Embryonic facial prominence (tissue), 1 donor: Measurements from ENCODE around the gene ALDH3B1.

Experiments used
- DNase-seq: peaks from one replicate; pipeline ENCODE4 v3.0.0-alpha.2; 2016; ENCODE audit errors: extremely low spot score

Gene ALDH3B1

GRCh38 chr11:68067991-68068390, 57.9 kb downstream of the ALDH3B1 start:
- no peak for DNase-seq

GRCh38 chr11:68071281-68072048, 61.3 kb downstream of the ALDH3B1 start:
- DNase-seq, result no peak

GRCh38 chr11:68074584-68075352, 64.6 kb downstream of the ALDH3B1 start:
- DNase-seq, result no peak

DNA sequence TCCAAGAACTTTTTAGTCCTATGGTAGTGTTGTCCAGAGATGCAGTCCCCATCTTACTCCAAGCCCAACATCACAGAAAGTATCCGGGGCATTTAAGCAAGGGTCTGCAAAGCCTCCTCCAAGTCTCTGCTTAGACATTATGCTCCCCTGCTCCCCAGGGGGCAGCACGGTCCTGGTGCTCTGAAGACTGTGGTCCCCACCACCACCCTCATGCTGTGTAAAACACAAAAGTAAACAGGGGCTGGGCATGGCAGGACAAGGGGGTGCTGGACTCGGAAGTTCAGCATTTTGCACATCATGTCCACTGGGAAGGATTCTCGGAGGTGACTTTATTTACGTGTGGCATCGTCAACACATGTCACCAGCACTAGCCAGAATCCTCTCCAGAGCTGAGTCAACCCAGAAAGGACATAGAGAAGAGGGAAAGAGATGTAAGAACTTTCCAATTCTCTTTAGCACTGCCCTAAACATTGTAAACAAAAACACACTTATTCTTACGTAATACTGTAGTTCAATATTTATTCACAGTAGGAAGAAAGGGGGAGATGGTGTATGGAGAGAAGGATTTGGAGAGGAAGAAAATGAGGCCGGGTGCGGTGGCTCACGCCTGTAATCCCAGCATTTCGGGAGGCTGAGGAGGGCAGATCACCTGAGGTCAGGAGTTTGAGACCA, 66.4 kb downstream of the ALDH3B1 start:
- no peak for DNase-seq

- no peak for DNase-seq
Observed at GRCh38 chr11:68077617-68078582, 67.8 kb downstream of the ALDH3B1 start.
